ENCODE data around the gene RFC2. TPM values are rescaled to one million over a fixed set of nuclear protein-coding genes. Genes with fewer than 3 reads are reported as not detected.
"Not testable (repeated sequence)": the region's sequence is repeated elsewhere in the genome, so short reads cannot be mapped to it uniquely, and the experiment has no call there.

The RFC2 gene
- total and polyA plus RNA-seq, 8 donors: 8.1 to 11.4 (median 9.3) TPM

DNA sequence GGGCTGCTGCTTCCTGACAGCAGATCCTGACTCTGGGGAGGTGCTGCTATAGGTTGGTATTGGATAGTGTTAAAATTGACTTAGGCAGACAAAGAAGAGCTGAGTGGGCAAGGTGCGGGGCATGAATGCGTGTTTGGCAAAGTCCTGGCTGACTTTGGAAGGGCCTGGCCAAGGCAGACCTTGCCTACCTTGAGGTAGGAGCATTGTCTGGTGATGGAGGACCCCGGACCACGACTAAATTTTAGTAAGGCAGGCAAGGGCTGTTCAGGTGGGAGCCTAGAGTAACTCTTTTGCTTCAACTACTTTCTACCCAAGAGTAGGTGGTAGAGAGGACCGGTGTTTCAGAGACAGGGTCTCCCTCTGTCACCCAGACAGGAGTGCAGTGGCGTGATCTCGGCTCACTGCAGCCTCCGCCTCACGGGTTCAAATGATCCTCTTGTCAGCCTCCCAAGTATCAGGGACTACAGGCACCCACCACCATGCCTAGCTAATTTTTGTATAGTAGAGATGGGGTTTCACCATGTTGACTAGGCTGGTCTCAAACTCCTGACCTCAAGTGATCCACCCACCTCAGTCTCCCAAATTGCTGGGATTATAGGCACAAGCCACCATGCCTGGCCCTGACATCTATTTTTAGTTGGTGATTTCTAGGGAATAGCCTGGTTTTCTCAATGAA is 56.6 kb downstream of the RFC2 start:
- no peaks in the 10 kb centered on the region for H3K9me3 ChIP-seq
- no peak overlapping the region for H3K27ac ChIP-seq
- TF ChIP-seq CTCF (IDR thresholded peaks at IDR 0.05): no peak
- no peaks in the 10 kb centered on the region for H3K27me3 ChIP-seq
- peak in 2 of 6 donors; percentile 20 to 21 for DNase-seq
- 96 to 97% methylated on average over 9 of the region's 9 CpGs for WGBS, 2 donors
- no peaks in the 10 kb centered on the region for H3K4me1 ChIP-seq
- no peak overlapping the region for H3K4me3 ChIP-seq
- H3K36me3 ChIP-seq: peaks cover 0 to 25% (median 22%) of the 10 kb centered on the region in 3 donors
- FAIRE-seq: no peak
- intact Hi-C loops (cut with DNase I): no loop called here
- peak in 1 of 4 donors; percentile 7 for ATAC-seq

DNA sequence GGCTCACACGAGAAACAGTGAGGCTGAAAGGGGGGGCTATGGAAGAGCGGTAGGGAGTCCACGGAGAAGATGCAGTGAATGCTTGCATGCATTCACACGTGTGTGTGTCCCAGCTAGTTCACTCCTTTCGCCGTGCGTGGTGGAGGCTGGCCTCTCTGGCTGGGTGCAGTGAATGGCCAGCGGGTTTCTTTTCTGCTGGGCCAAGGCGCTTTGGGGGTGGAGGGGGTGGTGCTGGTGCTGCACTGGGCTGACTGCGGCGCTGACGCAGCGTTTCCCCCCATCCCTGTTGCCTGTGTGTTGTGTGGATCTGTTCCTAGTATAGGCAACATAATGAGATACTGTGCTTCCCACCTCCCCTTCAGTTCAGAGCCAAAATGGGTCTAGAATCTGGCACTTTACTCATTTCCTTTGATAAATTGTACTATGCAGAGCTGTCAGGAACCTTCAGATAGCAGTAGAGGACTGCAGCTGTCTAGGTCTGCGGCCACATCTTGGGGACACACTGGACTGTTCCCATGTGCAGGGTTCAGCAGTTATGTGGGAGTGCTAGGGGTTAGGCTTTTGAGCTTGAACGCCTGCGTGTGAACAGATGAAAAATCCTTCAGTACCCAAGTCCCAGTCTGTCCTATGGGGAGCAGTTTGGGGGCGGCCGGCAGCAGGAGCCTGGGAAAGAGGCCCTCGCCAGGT is 58.1 kb downstream of the RFC2 start:
- H3K4me3 ChIP-seq; H3K4me1 ChIP-seq; ATAC-seq; H3K9me3 ChIP-seq; FAIRE-seq; H3K27ac ChIP-seq; DNase-seq; H3K27me3 ChIP-seq; intact Hi-C loops (cut with DNase I): not testable (repeated sequence)
- H3K36me3 ChIP-seq: peaks cover 0 to 38% (median 29%) of the 10 kb centered on the region in 3 donors
- WGBS, 2 donors: 89 to 91% methylated on average over 15 to 16 of the region's 19 CpGs

DNA sequence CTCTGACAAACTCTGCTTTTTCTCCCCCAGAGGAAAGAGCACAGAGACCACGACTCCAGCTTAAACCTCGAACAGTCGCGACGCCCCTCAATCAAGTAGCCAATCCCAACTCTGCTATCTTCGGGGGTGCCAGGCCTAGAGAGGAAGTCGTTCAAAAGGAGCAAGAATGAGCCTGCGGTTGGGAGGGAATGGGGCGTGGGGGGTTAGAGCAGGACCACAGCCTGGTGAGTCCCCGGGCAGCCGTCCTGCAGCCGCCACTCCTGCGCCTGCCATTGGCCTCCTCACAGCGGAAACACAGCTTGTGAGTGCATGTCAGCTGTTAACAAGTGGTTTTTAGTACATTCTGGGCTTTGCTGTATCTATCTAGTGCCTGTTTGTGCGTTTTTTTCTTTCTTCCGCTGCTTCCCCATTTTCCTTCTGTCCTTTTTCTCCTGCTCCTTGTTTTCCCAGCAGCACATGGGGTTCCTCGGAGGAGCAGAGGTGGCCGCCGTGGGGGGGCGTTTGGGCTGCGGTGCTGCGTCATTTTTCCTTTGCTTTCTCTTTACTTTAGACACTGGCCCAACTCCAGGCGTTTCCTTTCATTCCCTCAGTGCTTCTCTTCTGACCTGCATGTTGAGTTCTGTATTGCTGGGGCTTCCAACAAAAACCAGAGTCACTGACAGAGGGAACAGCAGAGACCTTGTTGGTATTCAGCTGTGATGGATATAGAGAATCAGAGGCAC is 58.9 kb downstream of the RFC2 start:
- H3K27me3 ChIP-seq; H3K27ac ChIP-seq; H3K4me3 ChIP-seq; H3K4me1 ChIP-seq; intact Hi-C loops (cut with DNase I); ATAC-seq; FAIRE-seq; H3K9me3 ChIP-seq; DNase-seq: not testable (repeated sequence)
- 79 to 83% methylated on average over 17 to 19 of the region's 23 CpGs for WGBS, 2 donors
- peaks cover 0 to 47% (median 37%) of the 10 kb centered on the region in 3 donors for H3K36me3 ChIP-seq

GRCh38 chr7:74194686-74195085 is 59.5 kb downstream of the RFC2 start:
- TF ChIP-seq CTCF (IDR thresholded peaks at IDR 0.05): no peak
- no peaks in the 10 kb centered on the region for H3K9me3 ChIP-seq
- DNase-seq (no peak), FAIRE-seq (no peak), ATAC-seq (no peak)
- no peak overlapping the region for H3K27ac ChIP-seq
- intact Hi-C loops (cut with DNase I): no loop called here
- WGBS, 2 donors: 93 to 94% methylated on average over 14 of the region's 14 CpGs
- H3K4me3 ChIP-seq: no peak overlapping the region
- H3K27me3 ChIP-seq: no peaks in the 10 kb centered on the region
- H3K4me1 ChIP-seq: no peaks in the 10 kb centered on the region
- H3K36me3 ChIP-seq: peaks cover 0 to 53% (median 44%) of the 10 kb centered on the region in 3 donors

DNA sequence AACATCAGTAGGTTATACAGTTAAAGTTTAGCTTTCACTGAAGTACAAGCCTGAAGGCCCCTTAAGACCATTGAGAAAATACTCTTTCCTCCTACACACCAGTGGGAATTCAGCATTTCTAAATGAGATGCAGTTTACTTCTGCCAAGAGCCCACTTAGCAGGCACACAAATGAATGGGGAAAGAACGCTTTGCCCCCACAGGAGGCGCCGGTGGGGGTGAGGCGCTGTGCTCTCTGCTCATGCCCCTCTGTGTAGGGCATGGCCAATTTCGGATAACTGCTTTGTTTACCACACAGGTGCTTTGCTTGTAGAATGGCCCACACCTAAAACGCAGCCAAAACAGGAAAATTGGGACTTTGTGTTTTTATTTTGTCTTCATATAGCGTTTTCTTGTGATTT is 60.3 kb downstream of the RFC2 start:
- WGBS, 2 donors: 91% methylated on average over 7 of the region's 7 CpGs
- FAIRE-seq: no peak
- peaks cover 0 to 60% (median 51%) of the 10 kb centered on the region in 3 donors for H3K36me3 ChIP-seq
- no peak for TF ChIP-seq CTCF (IDR thresholded peaks at IDR 0.05)
- no peak overlapping the region for H3K27ac ChIP-seq
- H3K27me3 ChIP-seq: no peaks in the 10 kb centered on the region
- intact Hi-C loops (cut with DNase I): no loop called here
- no peaks in the 10 kb centered on the region for H3K4me1 ChIP-seq
- H3K4me3 ChIP-seq: no peak overlapping the region
- no peaks in the 10 kb centered on the region for H3K9me3 ChIP-seq
- DNase-seq: no peak
- no peak for ATAC-seq

All from pancreas (tissue), 10 donors.